Neural cell (in vitro differentiated cells): ENCODE results near the gene NOP56. TPM values are rescaled to one million over a fixed set of nuclear protein-coding genes. Genes with fewer than 3 reads are reported as not detected.

Source experiments
- H2AFZ ChIP-seq: fragments of 200-600, 300-800 bp; sonication (generic), shearing (Covaris generic); 2 replicates; pipeline ENCODE4 v1.6.0; 2014; ENCODE audit warnings: low read depth, mild to moderate bottlenecking, antibody characterized with exemption, low read length, moderate library complexity
- H3F3A ChIP-seq: fragments of 200-600 bp; shearing (Covaris generic); 2 replicates; pipeline ENCODE4 v1.6.1; 2016; ENCODE audit warnings: mild to moderate bottlenecking, moderate library complexity, mixed read lengths, antibody characterized with exemption, low read length; ENCODE audit not compliant: insufficient read depth, poor library complexity, severe bottlenecking
- H3K27ac ChIP-seq: fragments of 200-600, 300-800 bp; sonication (generic), shearing (Covaris generic); 2 replicates; pipeline ENCODE4 v1.5.1; 2014; ENCODE audit warnings: mild to moderate bottlenecking, low read length, moderate library complexity
- H3K27me3 ChIP-seq: fragments of 300-800, 200-600 bp; sonication (generic), shearing (Covaris generic); 2 replicates; pipeline ENCODE4 v1.6.0; 2014; ENCODE audit warnings: mild to moderate bottlenecking, low read depth, low read length, moderate library complexity; ENCODE audit not compliant: insufficient read depth
- H3K36me3 ChIP-seq: fragments of 300-800, 200-600 bp; sonication (generic), shearing (Covaris generic); 2 replicates; pipeline ENCODE4 v1.5.1; 2014; ENCODE audit warnings: mild to moderate bottlenecking, antibody characterized with exemption, low read length, moderate library complexity; ENCODE audit not compliant: insufficient read depth
- H3K4me2 ChIP-seq: fragments of 300-800, 200-600 bp; sonication (generic), shearing (Covaris generic); 2 replicates; pipeline ENCODE4 v1.6.0; 2014; ENCODE audit warnings: mild to moderate bottlenecking, low read length
- H3K4me3 ChIP-seq: fragments of 300-800, 200-600 bp; sonication (generic), shearing (Covaris generic); 2 replicates; pipeline ENCODE4 v1.5.1; 2014; ENCODE audit warnings: mild to moderate bottlenecking, low read length, moderate library complexity
- H3K79me2 ChIP-seq: fragments of 200-600 bp; shearing (Covaris generic); replicated peaks from 2 replicates; pipeline ENCODE4 v1.6.0; 2014; ENCODE audit warnings: mild to moderate bottlenecking, low read length, moderate library complexity; ENCODE audit not compliant: insufficient read depth
- H3K9ac ChIP-seq: fragments of 300-800, 200-600 bp; sonication (generic), shearing (Covaris generic); 2 replicates; pipeline ENCODE4 v1.6.1; 2016; ENCODE audit warnings: mild to moderate bottlenecking, low read length, mixed read lengths
- H3K9me2 ChIP-seq: fragments of 200-600 bp; shearing (Covaris generic); 2 replicates; pipeline ENCODE4 v1.6.1; 2016; ENCODE audit warnings: mild to moderate bottlenecking, low read length, mixed read lengths; ENCODE audit not compliant: insufficient read depth
- H3K9me3 ChIP-seq: fragments of 200-600, 300-800 bp; sonication (generic), shearing (Covaris generic); 2 replicates; pipeline ENCODE4 v1.6.1; 2016; ENCODE audit warnings: mild to moderate bottlenecking, mixed run types, low read length, moderate library complexity, mixed read lengths
- H4K20me1 ChIP-seq: fragments of 200-600 bp; shearing (Covaris generic); 2 replicates; pipeline ENCODE4 v1.6.1; 2016; ENCODE audit warnings: mild to moderate bottlenecking, mixed run types; ENCODE audit not compliant: insufficient read depth
- EP300 ChIP-seq: fragments of 450-650 bp; conservative IDR thresholded peaks from 2 replicates; pipeline ENCODE4 v1.6.1; 2014; ENCODE audit warnings: antibody characterized with exemption, mild to moderate bottlenecking, moderate library complexity; ENCODE audit not compliant: poor library complexity, severe bottlenecking
- EZH2 ChIP-seq: fragments of 200-600, 300-800 bp; shearing (Covaris generic), sonication (generic); IDR thresholded peaks from 2 replicates; pipeline ENCODE4 v1.6.1; 2014; ENCODE audit warnings: antibody characterized with exemption, low read length, borderline replicate concordance, mild to moderate bottlenecking; ENCODE audit not compliant: insufficient read depth, poor library complexity, severe bottlenecking
- MXI1 ChIP-seq: fragments of 450-650 bp; conservative IDR thresholded peaks from 2 replicates; pipeline ENCODE4 v1.6.1; 2014; ENCODE audit warnings: antibody characterized with exemption, mild to moderate bottlenecking; ENCODE audit not compliant: poor library complexity, severe bottlenecking
- POLR2AphosphoS5 ChIP-seq: IDR thresholded peaks from 2 replicates; pipeline ENCODE4 v1.6.1; 2012
- RAD21 ChIP-seq: fragments of 450-650 bp; conservative IDR thresholded peaks from 2 replicates; pipeline ENCODE4 v1.6.1; 2014; ENCODE audit warnings: antibody characterized with exemption, mild to moderate bottlenecking, moderate library complexity
- SMC3 ChIP-seq: fragments of 450-650 bp; conservative IDR thresholded peaks from 2 replicates; pipeline ENCODE4 v1.6.1; 2014; ENCODE audit warnings: antibody characterized with exemption, mild to moderate bottlenecking, moderate library complexity; ENCODE audit not compliant: poor library complexity
- TAF1 ChIP-seq: IDR thresholded peaks from 2 replicates; pipeline ENCODE4 v1.6.1; 2012; ENCODE audit warnings: low read depth
- polyA plus RNA-seq: library from polyadenylated mRNA; depleted of rRNA; stranded (reverse); fragments of >200 nt; gene quantifications from 2 replicates; pipeline ENCODE4 v1.2.3, GENCODE V29; 2014
- TF ChIP-seq, protein P1 (sequence below): fragments of 450-650 bp; IDR thresholded peaks from 2 replicates; pipeline ENCODE4 v1.5.1; 2014; ENCODE audit warnings: antibody characterized with exemption, mild to moderate bottlenecking, moderate library complexity; ENCODE audit not compliant: poor library complexity, severe bottlenecking
- TF ChIP-seq, protein P2 (sequence below): IDR thresholded peaks from 2 replicates; pipeline ENCODE4 v1.6.1; 2012; ENCODE audit warnings: borderline replicate concordance

Gene NOP56
- polyA plus RNA-seq, 1 donor from 2014 or later = 188 TPM

GRCh38 chr20:2616634-2617033 is 35.8 kb upstream of the NOP56 start:
- no peaks in the 10 kb centered on the region for H3K36me3 ChIP-seq
- no peaks in the 10 kb centered on the region for H3K27me3 ChIP-seq
- TF ChIP-seq EP300 = no peak
- no peak overlapping the region for H3K27ac ChIP-seq
- H3K9ac ChIP-seq = no peak overlapping the region
- no peak overlapping the region for H3K4me3 ChIP-seq
- no peaks in the 10 kb centered on the region for H3F3A ChIP-seq
- no peaks in the 10 kb centered on the region for H3K79me2 ChIP-seq
- no peak overlapping the region for H2AFZ ChIP-seq
- H3K9me2 ChIP-seq = no peaks in the 10 kb centered on the region
- H3K9me3 ChIP-seq = peaks cover 3% of the 10 kb centered on the region
- no peak overlapping the region for H3K4me2 ChIP-seq
- H4K20me1 ChIP-seq = no peaks in the 10 kb centered on the region

GRCh38 chr20:2617099-2617714 is 35.2 kb upstream of the NOP56 start:
- no peak overlapping the region for H3K4me2 ChIP-seq
- H3K9me3 ChIP-seq = peaks cover 3% of the 10 kb centered on the region
- no peak overlapping the region for H3K9ac ChIP-seq
- H3K36me3 ChIP-seq = no peaks in the 10 kb centered on the region
- TF ChIP-seq TAF1 = no peak
- TF ChIP-seq, protein P1, sequence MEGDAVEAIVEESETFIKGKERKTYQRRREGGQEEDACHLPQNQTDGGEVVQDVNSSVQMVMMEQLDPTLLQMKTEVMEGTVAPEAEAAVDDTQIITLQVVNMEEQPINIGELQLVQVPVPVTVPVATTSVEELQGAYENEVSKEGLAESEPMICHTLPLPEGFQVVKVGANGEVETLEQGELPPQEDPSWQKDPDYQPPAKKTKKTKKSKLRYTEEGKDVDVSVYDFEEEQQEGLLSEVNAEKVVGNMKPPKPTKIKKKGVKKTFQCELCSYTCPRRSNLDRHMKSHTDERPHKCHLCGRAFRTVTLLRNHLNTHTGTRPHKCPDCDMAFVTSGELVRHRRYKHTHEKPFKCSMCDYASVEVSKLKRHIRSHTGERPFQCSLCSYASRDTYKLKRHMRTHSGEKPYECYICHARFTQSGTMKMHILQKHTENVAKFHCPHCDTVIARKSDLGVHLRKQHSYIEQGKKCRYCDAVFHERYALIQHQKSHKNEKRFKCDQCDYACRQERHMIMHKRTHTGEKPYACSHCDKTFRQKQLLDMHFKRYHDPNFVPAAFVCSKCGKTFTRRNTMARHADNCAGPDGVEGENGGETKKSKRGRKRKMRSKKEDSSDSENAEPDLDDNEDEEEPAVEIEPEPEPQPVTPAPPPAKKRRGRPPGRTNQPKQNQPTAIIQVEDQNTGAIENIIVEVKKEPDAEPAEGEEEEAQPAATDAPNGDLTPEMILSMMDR = no peak
- TF ChIP-seq SMC3 = no peak
- TF ChIP-seq, protein P2, sequence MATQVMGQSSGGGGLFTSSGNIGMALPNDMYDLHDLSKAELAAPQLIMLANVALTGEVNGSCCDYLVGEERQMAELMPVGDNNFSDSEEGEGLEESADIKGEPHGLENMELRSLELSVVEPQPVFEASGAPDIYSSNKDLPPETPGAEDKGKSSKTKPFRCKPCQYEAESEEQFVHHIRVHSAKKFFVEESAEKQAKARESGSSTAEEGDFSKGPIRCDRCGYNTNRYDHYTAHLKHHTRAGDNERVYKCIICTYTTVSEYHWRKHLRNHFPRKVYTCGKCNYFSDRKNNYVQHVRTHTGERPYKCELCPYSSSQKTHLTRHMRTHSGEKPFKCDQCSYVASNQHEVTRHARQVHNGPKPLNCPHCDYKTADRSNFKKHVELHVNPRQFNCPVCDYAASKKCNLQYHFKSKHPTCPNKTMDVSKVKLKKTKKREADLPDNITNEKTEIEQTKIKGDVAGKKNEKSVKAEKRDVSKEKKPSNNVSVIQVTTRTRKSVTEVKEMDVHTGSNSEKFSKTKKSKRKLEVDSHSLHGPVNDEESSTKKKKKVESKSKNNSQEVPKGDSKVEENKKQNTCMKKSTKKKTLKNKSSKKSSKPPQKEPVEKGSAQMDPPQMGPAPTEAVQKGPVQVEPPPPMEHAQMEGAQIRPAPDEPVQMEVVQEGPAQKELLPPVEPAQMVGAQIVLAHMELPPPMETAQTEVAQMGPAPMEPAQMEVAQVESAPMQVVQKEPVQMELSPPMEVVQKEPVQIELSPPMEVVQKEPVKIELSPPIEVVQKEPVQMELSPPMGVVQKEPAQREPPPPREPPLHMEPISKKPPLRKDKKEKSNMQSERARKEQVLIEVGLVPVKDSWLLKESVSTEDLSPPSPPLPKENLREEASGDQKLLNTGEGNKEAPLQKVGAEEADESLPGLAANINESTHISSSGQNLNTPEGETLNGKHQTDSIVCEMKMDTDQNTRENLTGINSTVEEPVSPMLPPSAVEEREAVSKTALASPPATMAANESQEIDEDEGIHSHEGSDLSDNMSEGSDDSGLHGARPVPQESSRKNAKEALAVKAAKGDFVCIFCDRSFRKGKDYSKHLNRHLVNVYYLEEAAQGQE = no peak
- TF ChIP-seq POLR2AphosphoS5 = no peak
- TF ChIP-seq EZH2 = no peak
- no peak for TF ChIP-seq RAD21
- TF ChIP-seq MXI1 = no peak
- no peak for TF ChIP-seq EP300
- H3K27ac ChIP-seq = no peak overlapping the region
- no peaks in the 10 kb centered on the region for H4K20me1 ChIP-seq
- H3K9me2 ChIP-seq = no peaks in the 10 kb centered on the region
- no peaks in the 10 kb centered on the region for H3K79me2 ChIP-seq
- H3K27me3 ChIP-seq = no peaks in the 10 kb centered on the region
- no peak overlapping the region for H2AFZ ChIP-seq
- no peak overlapping the region for H3K4me3 ChIP-seq
- H3F3A ChIP-seq = no peaks in the 10 kb centered on the region

DNA sequence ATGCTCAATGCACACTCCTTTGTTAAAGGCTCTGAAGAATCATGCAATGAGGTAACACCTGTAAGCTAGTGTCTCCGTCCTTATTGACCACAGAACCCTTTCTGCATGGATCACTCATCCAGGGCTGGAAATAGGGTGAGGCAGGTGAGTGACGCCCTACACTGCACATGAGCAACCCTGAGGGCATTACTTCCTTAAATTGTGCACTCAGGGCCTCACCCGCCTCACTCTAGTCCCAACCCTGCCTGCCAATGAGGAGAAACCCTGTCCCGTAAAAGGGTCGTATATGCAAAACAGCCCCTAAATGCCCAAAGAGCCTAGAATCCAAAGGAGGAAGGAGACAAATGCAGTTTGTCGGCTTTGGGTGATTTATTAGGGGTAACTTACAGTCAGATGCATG is 33.6 kb upstream of the NOP56 start:
- H3K36me3 ChIP-seq = no peaks in the 10 kb centered on the region
- TF ChIP-seq EZH2 (no peak), POLR2AphosphoS5 (no peak), TAF1 (no peak), EP300 (no peak), SMC3 (no peak)
- TF ChIP-seq, protein P2 = no peak
- H3K9ac ChIP-seq = no peak overlapping the region
- no peaks in the 10 kb centered on the region for H3K79me2 ChIP-seq
- no peak overlapping the region for H2AFZ ChIP-seq
- H3K27ac ChIP-seq = no peak overlapping the region
- H3K9me3 ChIP-seq = peaks cover 3% of the 10 kb centered on the region
- no peaks in the 10 kb centered on the region for H3K9me2 ChIP-seq
- no peaks in the 10 kb centered on the region for H3F3A ChIP-seq
- no peaks in the 10 kb centered on the region for H4K20me1 ChIP-seq
- no peak overlapping the region for H3K4me2 ChIP-seq
- no peaks in the 10 kb centered on the region for H3K27me3 ChIP-seq
- H3K4me3 ChIP-seq = no peak overlapping the region
